SKM-1 treated with dmso at 0.1 percent for 144 hours (cell line): ENCODE results near the gene ZIM2.

Source experiments
- DNase-seq: peaks from one replicate; lab custom pipeline; 2025; ENCODE audit not compliant: unreplicated experiment; lab: John Stamatoyannopoulos, UW

ZIM2 gene

GRCh38 chr19:56839652-56840450 is 675 bp downstream of the ZIM2 start:
- no peak for DNase-seq

GRCh38 chr19:56838909-56839651 is 1.4 kb downstream of the ZIM2 start:
- no peak for DNase-seq

GRCh38 chr19:56838024-56838908 is 2.3 kb downstream of the ZIM2 start:
- no peak for DNase-seq

GRCh38 chr19:56837492-56838023 is 3.0 kb downstream of the ZIM2 start:
- no peak for DNase-seq

- no peak for DNase-seq
Observed at GRCh38 chr19:56837004-56837403, 3.5 kb downstream of the ZIM2 start.

GRCh38 chr19:56836059-56836458 is 4.5 kb downstream of the ZIM2 start:
- no peak for DNase-seq

- no peak for DNase-seq
Observed at GRCh38 chr19:56835401-56835800, 5.1 kb downstream of the ZIM2 start.

- no peak for DNase-seq
Observed at GRCh38 chr19:56834564-56835375, 5.8 kb downstream of the ZIM2 start.

- DNase-seq: no peak
Observed at GRCh38 chr19:56832352-56832928, 8.1 kb downstream of the ZIM2 start.

GRCh38 chr19:56831255-56831654 is 9.3 kb downstream of the ZIM2 start:
- DNase-seq: no peak

GRCh38 chr19:56829596-56829995 is 10.9 kb downstream of the ZIM2 start:
- no peak for DNase-seq

GRCh38 chr19:56827708-56828107 is 12.8 kb downstream of the ZIM2 start:
- DNase-seq: no peak

GRCh38 chr19:56823956-56824355 is 16.6 kb downstream of the ZIM2 start:
- no peak for DNase-seq

GRCh38 chr19:56823417-56823816 is 17.1 kb downstream of the ZIM2 start:
- no peak for DNase-seq

GRCh38 chr19:56822755-56823154 is 17.8 kb downstream of the ZIM2 start:
- no peak for DNase-seq

- DNase-seq: no peak
Observed at GRCh38 chr19:56821675-56822074, 18.9 kb downstream of the ZIM2 start.

- DNase-seq: no peak
Observed at GRCh38 chr19:56821209-56821608, 19.3 kb downstream of the ZIM2 start.

- no peak for DNase-seq
Observed at GRCh38 chr19:56819166-56819565, 21.4 kb downstream of the ZIM2 start.

- DNase-seq: no peak
Observed at GRCh38 chr19:56814656-56815055, 25.9 kb downstream of the ZIM2 start.

- no peak for DNase-seq
Observed at GRCh38 chr19:56813531-56813930, 27.0 kb downstream of the ZIM2 start.
